HG03342 (cell line): ENCODE measurements around the gene VWA5B2.

Experiments used
- ATAC-seq: cut with Tn5 transposase; IDR thresholded peaks from one replicate; pipeline ENCODE4 v1.9.1; 2021; ENCODE audit warnings: mild to moderate bottlenecking, moderate library complexity; ENCODE audit not compliant: unreplicated experiment

VWA5B2 gene

DNA sequence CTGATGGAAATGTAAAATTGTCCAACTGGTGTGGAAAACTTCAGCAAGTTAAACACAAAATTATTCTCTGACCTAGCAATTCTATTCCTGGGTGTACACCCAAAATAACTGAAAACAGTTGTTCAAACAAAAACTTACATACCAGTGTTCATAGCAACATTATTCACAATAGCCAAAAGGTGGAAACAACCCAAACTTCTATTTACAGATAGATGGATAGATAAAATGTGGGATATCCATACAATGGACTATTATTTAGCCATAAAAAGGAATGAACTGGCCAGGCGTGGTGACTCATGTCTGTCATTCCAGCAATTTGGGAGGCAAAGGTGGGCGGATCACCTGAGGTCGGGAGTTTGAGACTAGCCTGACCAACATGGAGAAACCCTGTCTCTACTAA lies 6.9 kb upstream of the VWA5B2 start:
- no peak for ATAC-seq

DNA sequence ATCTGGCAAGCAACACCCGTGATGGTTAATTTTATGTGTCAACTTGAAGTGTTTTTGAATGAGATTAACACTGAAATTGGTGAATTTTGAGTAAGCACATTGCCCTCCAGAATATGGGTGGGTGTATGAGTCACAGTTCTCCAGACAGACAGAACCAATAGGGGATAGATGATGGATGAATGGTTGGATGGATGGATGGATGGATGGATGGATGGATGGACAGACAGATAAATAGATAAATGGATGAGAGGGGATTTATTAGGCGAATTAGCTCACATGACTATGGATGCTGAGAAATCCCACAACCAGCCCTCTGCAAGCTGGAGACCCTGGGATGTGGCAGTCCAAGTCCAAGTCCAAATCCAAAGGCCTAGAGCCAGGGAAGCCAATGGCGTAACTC lies 5.4 kb upstream of the VWA5B2 start:
- ATAC-seq: no peak

DNA sequence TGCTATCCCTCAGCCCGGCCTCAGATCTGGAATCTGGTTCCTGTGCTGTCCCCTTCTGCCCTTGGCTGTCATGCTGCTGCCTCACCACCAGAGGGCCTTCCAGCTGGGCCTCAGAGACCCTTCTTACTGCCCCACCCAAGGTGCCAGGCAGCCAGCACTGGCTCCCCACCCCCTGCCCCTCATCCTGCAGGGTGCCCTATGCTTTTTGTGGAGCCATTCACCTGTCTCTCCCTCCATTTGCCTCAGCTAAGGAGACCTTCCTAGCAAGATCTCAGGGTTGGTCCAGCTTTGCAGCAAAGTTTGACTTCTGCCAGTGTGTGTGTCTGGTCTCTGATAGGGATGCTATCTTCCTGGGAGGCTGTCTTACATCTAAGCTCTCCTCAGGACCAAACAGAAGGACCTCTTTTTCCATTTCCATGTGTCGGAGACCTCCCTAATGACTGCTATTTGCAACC lies 1.9 kb upstream of the VWA5B2 start:
- no peak for ATAC-seq

DNA sequence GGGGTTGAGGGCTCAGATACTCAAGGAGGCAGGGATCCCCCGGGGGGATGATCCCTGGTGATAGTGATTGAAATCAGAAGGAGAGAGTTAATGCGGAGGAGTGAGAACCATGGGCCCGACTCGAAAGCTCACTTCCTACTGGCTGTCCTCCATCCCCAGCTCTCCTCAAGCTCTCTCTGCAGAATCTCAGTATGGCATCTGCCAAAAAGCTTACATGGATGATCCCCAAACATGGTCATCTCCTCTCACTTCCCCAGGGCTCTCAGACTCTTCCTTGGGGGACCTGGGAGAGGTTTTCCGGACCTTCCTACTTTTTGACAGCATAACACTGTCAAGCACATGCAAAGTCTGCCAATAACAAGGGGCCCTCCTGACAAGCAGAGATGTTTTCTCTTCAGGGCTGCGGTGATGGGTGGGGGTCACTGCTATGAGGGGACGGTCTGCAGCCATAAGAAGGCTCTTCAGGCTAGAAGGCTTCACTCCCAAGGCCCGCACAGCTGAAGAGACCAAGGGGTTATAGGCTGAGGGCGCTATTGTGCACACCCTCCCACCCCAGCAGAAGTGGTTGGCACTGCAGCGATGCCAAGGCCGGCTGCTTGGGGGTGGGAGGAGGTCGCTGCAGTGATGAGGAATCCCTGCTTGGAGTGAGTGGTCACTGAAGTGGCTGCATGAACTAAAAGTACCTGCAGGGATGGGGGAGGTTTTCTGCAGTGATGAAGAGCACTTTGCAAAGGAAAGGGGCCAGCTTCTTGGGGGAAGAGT lies 828 bp upstream of the VWA5B2 start:
- no peak for ATAC-seq

DNA sequence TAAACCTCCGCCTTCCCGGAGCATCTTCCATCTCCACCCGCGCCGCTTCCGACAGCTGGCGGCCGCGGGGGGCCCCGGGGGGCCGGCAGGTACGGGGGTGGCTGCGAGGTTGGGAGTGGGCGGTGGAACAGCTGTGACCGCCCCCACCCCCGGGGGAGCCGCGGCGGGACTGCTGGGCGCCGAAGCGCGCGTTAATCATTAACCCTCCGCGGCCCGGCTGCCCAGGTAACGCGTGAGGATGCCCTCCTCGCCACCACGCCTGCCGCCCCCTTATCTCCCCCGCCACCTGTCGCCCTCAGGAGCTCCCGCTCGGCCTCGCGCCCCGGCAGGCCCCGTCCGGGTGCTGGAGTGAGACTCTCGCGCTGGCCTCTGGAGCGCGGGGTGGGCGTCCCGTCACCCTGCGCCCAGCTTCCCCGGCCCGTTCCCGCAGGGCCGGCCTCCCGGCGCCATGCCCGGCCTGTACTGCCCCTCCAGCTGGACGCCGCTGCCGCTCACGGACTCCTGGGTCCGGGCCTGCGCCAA lies 757 bp downstream of the VWA5B2 start:
- ATAC-seq: no peak

GRCh38 chr3:184230603-184231528 lies 1.5 kb downstream of the VWA5B2 start:
- no peak for ATAC-seq

- ATAC-seq: no peak
Observed at GRCh38 chr3:184231671-184232070, 2.3 kb downstream of the VWA5B2 start.

DNA sequence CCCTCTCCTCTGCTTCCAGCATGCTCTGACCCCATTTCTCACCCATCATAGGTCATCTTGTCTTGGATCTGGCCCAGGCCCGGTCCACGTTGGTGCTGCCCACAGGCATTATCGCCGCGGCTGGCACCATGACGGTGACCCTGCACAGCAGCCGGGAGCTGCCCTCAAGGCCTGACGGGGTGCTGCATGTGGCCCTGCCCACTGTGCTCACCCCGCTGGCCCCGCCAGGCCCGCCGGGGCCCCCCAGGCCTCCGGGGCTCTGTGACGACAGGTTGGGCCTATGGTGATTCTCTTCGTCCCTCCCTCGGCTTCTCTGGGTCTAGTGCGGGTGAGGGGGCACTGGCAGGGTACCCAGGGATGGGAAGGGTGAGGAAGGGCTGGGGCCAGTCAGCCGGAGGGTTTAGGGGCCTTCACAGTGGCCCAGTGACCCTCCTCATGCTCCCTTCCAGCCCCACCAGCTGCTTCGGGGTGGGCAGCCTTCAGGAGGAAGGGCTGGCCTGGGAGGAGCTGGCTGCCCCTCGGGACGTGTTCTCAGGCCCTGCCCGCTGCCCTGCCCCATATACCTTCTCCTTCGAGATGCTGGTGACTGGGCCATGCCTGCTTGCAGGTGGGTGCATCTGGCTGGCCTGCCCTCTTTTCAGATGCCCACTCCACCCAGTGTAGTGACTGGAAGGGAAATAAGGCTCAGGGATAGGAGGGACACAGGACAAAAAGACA lies 3.9 kb downstream of the VWA5B2 start:
- ATAC-seq: no peak

- ATAC-seq: no peak
Observed at GRCh38 chr3:184234224-184234623, 4.8 kb downstream of the VWA5B2 start.

- ATAC-seq: no peak
Observed at GRCh38 chr3:184234671-184235380, 5.4 kb downstream of the VWA5B2 start.

DNA sequence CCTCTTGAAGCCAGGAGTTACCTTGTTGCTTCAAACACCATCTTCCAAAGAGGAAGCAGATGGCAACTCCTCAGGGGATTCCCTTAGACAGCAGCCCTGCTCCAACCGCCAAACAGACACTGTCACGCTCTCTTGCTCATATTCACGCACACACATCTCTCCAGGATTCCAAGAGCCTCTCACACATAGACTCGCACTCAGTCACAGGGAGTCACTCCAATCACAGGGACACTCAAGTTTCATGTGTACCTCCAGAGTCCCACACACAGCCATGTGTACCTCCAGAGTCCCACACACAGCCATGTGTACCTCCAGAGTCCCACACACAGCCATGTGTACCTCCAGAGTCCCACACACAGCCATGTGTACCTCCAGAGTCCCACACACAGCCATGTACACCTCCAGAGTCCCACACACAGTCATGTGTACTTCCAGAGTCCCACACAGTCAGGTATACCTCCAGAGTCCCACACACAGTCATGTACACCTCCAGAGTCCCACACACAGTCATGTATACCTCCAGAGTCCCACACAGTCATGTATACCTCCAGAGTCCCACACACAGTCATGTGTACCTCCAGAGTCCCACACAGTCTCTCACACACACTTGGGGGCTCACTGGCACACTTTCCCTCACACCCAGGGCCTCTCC lies 6.1 kb downstream of the VWA5B2 start:
- no peak for ATAC-seq

- ATAC-seq: no peak
Observed at GRCh38 chr3:184236033-184236410, 6.6 kb downstream of the VWA5B2 start.

GRCh38 chr3:184236636-184237035 lies 7.3 kb downstream of the VWA5B2 start:
- no peak for ATAC-seq

- ATAC-seq: no peak
Observed at GRCh38 chr3:184237211-184237610, 7.8 kb downstream of the VWA5B2 start.

GRCh38 chr3:184237807-184238206 lies 8.4 kb downstream of the VWA5B2 start:
- ATAC-seq: no peak

DNA sequence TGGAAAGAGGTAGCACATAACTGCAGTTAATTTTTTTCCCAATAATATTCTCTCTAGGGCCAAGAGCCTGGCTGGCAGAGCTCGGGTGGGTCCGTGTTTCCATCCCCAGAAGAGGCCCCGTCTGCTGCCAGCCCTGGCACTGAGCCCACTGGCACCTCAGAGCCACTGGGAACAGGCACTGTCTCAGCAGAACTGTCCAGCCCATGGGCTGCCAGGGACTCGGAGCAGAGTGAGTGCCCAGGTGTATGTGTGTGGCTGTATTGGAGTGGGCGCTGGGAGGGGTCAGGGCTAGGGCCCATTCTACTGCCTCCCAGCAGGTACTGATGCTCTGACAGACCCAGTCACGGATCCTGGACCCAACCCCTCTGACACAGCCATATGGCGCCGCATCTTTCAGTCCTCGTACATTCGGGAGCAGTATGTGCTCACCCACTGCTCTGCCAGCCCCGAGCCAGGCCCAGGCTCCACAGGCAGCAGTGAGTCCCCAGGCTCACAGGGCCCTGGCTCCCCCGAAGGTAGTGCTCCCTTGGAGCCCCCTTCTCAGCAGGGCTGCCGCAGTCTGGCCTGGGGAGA lies 8.9 kb downstream of the VWA5B2 start:
- no peak for ATAC-seq

DNA sequence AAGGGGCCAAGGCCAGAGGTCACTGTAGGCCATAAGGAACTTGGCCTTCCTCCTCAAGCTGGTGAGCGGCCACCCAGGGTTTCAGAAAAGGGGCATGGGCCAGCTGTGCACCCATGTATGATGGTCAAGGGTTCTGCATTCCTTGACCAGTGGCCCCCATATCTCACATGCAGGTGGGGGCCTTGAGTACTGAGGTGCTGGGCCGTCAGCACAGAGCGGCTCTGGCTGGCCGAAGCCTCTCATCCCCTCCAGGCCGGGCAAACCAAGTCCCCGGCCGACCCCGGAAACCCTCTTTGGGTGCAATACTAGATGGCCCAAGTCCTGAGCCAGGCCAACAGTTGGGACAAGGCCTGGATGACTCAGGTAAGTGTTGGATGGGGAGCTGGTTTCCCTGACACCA lies 9.8 kb downstream of the VWA5B2 start:
- no peak for ATAC-seq

DNA sequence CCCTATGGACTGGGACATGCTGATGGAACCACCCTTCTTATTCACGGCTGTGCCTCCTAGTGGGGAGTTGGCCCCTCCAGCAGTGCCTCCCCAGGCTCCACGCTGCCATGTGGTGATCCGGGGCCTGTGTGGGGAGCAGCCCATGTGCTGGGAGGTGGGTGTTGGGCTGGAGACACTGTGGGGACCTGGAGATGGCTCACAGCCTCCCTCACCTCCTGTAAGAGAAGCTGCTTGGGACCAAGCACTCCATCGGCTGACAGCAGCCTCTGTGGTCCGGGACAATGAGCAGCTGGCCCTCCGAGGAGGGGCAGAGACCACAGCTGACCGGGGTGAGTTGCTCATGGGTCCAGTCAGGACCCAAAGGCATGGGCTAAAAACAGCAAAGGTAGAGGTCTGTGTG lies 10.3 kb downstream of the VWA5B2 start:
- no peak for ATAC-seq

- ATAC-seq: no peak
Observed at GRCh38 chr3:184240384-184241140, 11.2 kb downstream of the VWA5B2 start.
